ENCODE data around the gene CLEC4G. TPM values are rescaled to one million over a fixed set of nuclear protein-coding genes. Genes with fewer than 3 reads are reported as not detected.

The CLEC4G gene
- total RNA-seq, 1 experiment from 2014 or later: 0.55 TPM

GRCh38 chr19:7704280-7705060 is 27.4 kb downstream of the CLEC4G start (continued):
- TF ChIP-seq PRRX2 (CRISPR knock-in tag; IDR thresholded peaks at IDR 0.05) (no peak), SOX15 (CRISPR knock-in tag; IDR thresholded peaks at IDR 0.05) (no peak), USF2 (CRISPR knock-in tag; IDR thresholded peaks at IDR 0.05) (no peak), ATF2 (CRISPR knock-in tag; IDR thresholded peaks at IDR 0.05; ENCODE audit: borderline replicate concordance, low read depth) (no peak), GABPB1 (CRISPR knock-in tag; IDR thresholded peaks at IDR 0.05) (no peak), ZNF138 (CRISPR knock-in tag; conservative IDR thresholded peaks at IDR 0.05) (no peak), CREB1 (CRISPR knock-in tag; IDR thresholded peaks at IDR 0.05) (no peak), ZNF423 (CRISPR knock-in tag; IDR thresholded peaks at IDR 0.05) (no peak), PRDM15 (CRISPR knock-in tag; IDR thresholded peaks at IDR 0.05) (no peak), ZNF396 (CRISPR knock-in tag; IDR thresholded peaks at IDR 0.05; ENCODE audit: borderline replicate concordance) (no peak), NFE2L1 (CRISPR knock-in tag; IDR thresholded peaks at IDR 0.05) (no peak)

GRCh38 chr19:7703332-7703731 is 28.6 kb downstream of the CLEC4G start:
- TF ChIP-seq TEAD4 (CRISPR knock-in tag; IDR thresholded peaks at IDR 0.05): no peak
- TF ChIP-seq SOX15 (CRISPR knock-in tag; IDR thresholded peaks at IDR 0.05): no peak
- TF ChIP-seq ZNF263 (CRISPR knock-in tag; IDR thresholded peaks at IDR 0.05; ENCODE audit: low read depth): no peak
- no peak for TF ChIP-seq ZBTB21 (CRISPR knock-in tag; IDR thresholded peaks at IDR 0.05; ENCODE audit: borderline replicate concordance)
- no peak for TF ChIP-seq CREM (CRISPR knock-in tag; IDR thresholded peaks at IDR 0.05)
- TF ChIP-seq NR2C2 (CRISPR knock-in tag; IDR thresholded peaks at IDR 0.05): no peak
- TF ChIP-seq ZNF138 (CRISPR knock-in tag; conservative IDR thresholded peaks at IDR 0.05): no peak
- TF ChIP-seq ATF1 (CRISPR knock-in tag; IDR thresholded peaks at IDR 0.05): no peak
- no peak for TF ChIP-seq NFATC4 (CRISPR knock-in tag; IDR thresholded peaks at IDR 0.05)
- TF ChIP-seq ZNF396 (CRISPR knock-in tag; IDR thresholded peaks at IDR 0.05; ENCODE audit: borderline replicate concordance): no peak
- no peak for TF ChIP-seq ZNF317 (CRISPR knock-in tag; IDR thresholded peaks at IDR 0.05; ENCODE audit: borderline replicate concordance, low read depth)
- Mint-ChIP-seq H3K4me3 (no peak overlapping the region), H3K9me3 (no peaks in the 10 kb centered on the region), H3K27me3 (ENCODE audit: low read depth) (peaks cover 12% of the 10 kb centered on the region), H3K4me1 (peaks cover 10% of the 10 kb centered on the region; the same call in 1 of the 2 replicates), H3K27ac (no peak overlapping the region), H3K36me3 (no peaks in the 10 kb centered on the region)
- DNase-seq (ENCODE audit: low spot score) (no peak), ATAC-seq (no peak)
- ChIA-PET CTCF (interaction anchor here (0.7 to 1.0 kb wide), 3 partner anchors 22 to 135 kb away, joined by 4 to 6 read pairs (median 4); partner anchors contain the start of gene TRAPPC5), POLR2A (interaction anchor here (0.6 kb wide), 1 partner anchor 74 kb away, joined by 4 read pairs; the partner anchor contains the start of genes PET100 and XAB2)
